ENCODE measurements around the gene MAPK8IP2. TPM values are rescaled to one million over a fixed set of nuclear protein-coding genes. Genes with fewer than 3 reads are reported as not detected.
A peak's percentile ranks its signal among the peaks of the same experiment; 100 is the strongest.

MAPK8IP2 gene
- total RNA-seq, 1 experiment from 2014 or later = 2.2 TPM

GRCh38 chr22:50571264-50572175, 29.1 kb upstream of the MAPK8IP2 start:
- no peaks in the 10 kb centered on the region for H3K27me3 ChIP-seq
- DNase-seq = no peak
- H3K9me3 ChIP-seq = no peaks in the 10 kb centered on the region
- no peak overlapping the region for H3K4me3 ChIP-seq
- H3K36me3 ChIP-seq = no peaks in the 10 kb centered on the region

DNA sequence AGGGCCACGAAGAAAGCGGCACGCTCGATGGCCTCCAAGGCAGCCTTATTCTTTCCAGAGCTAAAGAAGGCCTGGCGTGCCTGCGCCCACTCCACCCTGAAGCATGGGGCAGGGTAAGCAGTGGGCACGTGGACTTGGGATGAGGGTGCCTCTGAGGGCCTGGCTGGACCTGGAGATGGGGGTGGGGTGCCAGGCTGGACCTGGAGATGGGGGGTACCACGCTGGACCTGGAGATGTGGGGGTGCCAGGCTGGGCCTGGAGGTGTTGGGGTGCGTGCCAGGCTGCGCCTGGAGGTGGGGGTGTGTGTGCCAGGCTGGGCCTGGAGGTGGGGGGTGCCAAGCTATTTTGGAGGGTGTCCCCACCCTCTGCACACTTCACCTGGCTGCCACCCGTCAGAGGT, 27.6 kb upstream of the MAPK8IP2 start:
- no peaks in the 10 kb centered on the region for H3K9me3 ChIP-seq
- DNase-seq = no peak
- no peaks in the 10 kb centered on the region for H3K27me3 ChIP-seq
- H3K36me3 ChIP-seq = no peaks in the 10 kb centered on the region
- H3K4me3 ChIP-seq = no peak overlapping the region

- no peaks in the 10 kb centered on the region for H3K9me3 ChIP-seq
- no peaks in the 10 kb centered on the region for H3K27me3 ChIP-seq
- H3K4me3 ChIP-seq = no peak overlapping the region
- DNase-seq = no peak
- no peaks in the 10 kb centered on the region for H3K36me3 ChIP-seq
These were observed 26.9 kb upstream of the MAPK8IP2 start for GRCh38 chr22:50573491-50574382.

- H3K9me3 ChIP-seq = no peaks in the 10 kb centered on the region
- H3K36me3 ChIP-seq = no peaks in the 10 kb centered on the region
- DNase-seq = no peak
- no peak overlapping the region for H3K4me3 ChIP-seq
- no peaks in the 10 kb centered on the region for H3K27me3 ChIP-seq
These were observed 26.2 kb upstream of the MAPK8IP2 start for GRCh38 chr22:50574383-50574755.

GRCh38 chr22:50575426-50575941, 25.1 kb upstream of the MAPK8IP2 start:
- no peaks in the 10 kb centered on the region for H3K27me3 ChIP-seq
- H3K4me3 ChIP-seq = no peak overlapping the region
- H3K36me3 ChIP-seq = 0 out of 2 replicates have a peak, but pooled peaks cover 3% of the 10 kb centered on the region
- no peak for DNase-seq
- no peaks in the 10 kb centered on the region for H3K9me3 ChIP-seq

- H3K36me3 ChIP-seq = 0 out of 2 replicates have a peak, but pooled peaks cover 6% of the 10 kb centered on the region
- DNase-seq = peak; percentile 10
- no peak overlapping the region for H3K4me3 ChIP-seq
- H3K27me3 ChIP-seq = no peaks in the 10 kb centered on the region
- H3K9me3 ChIP-seq = no peaks in the 10 kb centered on the region
These were observed 24.5 kb upstream of the MAPK8IP2 start for GRCh38 chr22:50576070-50576469.

DNA sequence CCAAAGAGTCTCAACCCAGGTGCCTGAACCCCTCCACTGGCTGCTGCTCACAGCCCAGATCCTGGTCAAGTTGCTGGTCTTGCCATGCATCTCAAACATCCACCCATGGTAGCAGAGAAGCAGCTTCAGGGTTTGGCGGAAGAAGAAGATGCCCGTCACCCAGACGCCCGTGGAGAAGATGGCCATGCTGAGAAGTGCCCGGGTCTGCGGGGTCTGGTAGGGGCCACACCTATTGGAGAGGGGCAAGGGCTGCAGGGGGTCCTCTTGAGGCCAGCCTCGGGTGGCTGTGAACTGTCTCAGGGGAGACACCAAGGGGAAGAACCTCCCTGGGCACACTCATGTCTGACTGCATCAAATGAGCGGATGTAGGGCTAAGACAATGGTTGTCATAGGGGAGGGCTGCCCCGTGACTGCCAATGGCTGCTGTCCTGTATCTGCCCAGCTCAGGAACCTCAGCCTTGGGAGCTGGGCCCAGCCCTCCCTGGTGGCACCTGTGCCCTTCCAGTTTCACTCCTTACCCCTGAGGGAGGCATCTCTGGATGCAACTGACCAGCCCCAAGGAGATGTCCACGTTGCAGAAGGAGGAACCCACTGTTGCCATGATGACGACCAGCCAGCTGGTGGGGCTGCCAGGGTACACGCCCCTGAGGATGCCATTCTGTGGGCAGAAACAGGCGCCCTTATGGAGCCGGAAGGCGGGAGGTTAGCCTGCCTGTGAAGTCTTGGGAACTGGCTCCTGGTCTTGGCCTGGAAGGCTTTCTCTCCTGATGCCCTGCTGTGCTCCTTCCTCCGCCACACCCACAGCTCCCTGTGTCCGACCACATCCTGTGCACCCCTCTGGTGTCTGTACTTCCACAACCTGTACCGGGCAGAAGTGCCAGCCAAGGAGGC, 23.5 kb upstream of the MAPK8IP2 start:
- no peak for DNase-seq
- H3K9me3 ChIP-seq = no peaks in the 10 kb centered on the region
- H3K27me3 ChIP-seq = no peaks in the 10 kb centered on the region
- H3K4me3 ChIP-seq = no peak overlapping the region
- 0 out of 2 replicates have a peak, but pooled peaks cover 6% of the 10 kb centered on the region for H3K36me3 ChIP-seq

DNA sequence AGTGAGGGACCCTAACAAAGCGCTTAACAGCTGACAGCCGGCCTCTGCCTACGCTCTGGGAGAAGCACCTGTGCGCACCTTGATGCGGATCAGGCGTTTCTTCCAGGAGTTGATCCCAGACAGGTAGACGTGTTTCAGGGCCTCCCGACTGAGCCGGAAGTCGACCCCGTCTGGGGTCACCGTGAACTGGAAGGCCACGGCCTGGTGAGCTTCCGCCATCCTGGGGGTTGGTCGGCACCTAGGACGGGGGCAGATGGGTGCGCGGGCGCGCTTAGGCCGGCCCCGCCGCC, 23.0 kb upstream of the MAPK8IP2 start:
- Histone ChIP-seq H3K4me3 (no peak overlapping the region), H3K9me3 (no peaks in the 10 kb centered on the region), H3K27me3 (no peaks in the 10 kb centered on the region), H3K36me3 (0 out of 2 replicates have a peak, but pooled peaks cover 6% of the 10 kb centered on the region)
- DNase-seq = no peak

DNA sequence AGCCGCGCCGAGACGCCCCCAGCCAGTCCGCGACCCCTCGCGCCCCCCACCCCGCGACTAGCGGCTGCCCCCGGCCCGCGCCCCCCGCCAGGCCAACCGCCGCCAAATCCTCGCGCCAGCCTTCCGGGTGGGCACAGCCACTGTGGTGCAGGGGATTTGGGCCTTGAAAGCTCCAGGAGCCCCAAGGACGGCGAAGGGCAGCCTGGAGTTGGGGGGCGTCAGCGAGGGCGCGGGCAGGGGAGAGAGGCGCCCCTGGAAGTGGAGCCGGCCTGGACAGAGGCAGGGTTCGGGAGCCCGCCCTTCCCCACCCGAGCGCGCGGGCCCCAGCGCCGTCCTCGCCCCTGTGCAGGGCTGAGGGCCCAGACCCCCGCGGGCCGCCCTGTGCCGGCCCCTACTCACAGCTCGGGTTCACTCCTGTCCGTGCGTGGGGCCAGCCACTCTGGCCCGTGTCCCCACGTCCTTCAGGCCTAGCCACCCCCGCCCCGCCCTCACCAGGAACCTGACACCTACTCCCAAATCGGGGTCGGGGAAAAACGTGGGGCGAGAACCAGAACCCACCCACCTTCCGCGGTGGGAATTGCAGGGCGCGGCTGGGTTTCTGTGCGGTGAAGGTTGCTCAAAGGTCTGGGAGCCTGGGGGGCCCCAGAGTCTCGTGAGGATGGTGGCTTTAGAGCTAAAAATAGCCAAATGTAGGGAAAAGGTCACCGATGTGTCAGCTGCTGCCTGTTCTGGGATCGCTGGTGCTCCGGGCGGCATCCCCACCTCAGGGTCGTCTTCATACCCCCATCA, 22.4 kb upstream of the MAPK8IP2 start, which contains the start of gene CPT1B:
Gene CPT1B, minus strand, starts transcription at position 441 of the 789 bp plus-strand sequence. CDS start 512 bp downstream, outside the sequence.
- Histone ChIP-seq H3K9me3 (no peaks in the 10 kb centered on the region), H3K36me3 (0 out of 2 replicates have a peak, but pooled peaks cover 6% of the 10 kb centered on the region), H3K27me3 (no peaks in the 10 kb centered on the region), H3K4me3 (no peak within 1 kb of the TSS)
- DNase-seq = no peak

DNA sequence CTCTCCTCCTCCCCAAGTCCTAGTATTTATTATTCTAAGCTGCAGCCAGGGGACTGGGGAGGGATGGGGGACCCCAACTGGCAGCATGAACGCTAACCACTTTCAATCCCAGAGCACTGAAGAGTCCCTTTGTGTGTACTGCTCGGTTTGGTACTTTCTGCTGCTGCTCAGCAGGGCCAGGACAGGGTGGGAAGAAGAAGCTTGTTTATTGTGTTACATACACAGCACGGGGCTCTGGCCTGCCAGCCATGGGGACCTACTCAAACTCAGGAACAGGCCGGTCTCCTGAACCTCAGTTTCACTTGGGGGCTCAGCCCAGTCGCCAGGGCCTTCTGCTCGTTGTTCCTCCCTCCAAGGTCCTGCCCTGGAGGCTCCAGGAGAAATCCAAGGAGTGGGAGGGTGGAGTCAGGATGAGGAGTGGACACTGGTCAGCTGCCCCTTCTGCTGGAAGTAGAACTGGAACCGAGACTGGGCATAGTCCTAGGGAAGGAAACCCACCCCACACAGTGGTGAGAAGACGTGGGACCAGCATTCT, 21.8 kb upstream of the MAPK8IP2 start:
- no peak overlapping the region for H3K4me3 ChIP-seq
- 0 out of 2 replicates have a peak, but pooled peaks cover 6% of the 10 kb centered on the region for H3K36me3 ChIP-seq
- no peaks in the 10 kb centered on the region for H3K27me3 ChIP-seq
- no peak for DNase-seq
- H3K9me3 ChIP-seq = no peaks in the 10 kb centered on the region

DNA sequence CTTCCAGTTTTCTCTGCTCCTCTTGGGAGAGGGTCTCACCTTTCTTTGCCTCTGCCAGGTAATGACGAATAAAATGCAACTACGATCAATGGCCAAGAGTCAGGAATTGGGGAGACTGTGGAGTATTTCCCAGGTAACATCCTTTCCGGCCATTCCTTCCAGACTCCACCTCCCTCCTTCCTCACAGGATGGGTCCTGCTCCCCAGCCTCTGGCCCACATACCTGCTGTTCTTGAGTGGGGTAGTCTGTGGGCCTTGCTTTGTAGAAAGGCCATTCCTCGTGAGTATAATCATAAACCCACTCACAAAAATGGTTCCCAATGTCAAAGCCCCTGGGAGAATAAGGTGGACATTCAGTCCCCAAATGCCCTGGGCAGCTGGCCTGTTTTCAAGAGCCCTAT, 20.8 kb upstream of the MAPK8IP2 start:
- Histone ChIP-seq H3K36me3 (0 out of 2 replicates have a peak, but pooled peaks cover 6% of the 10 kb centered on the region), H3K9me3 (no peaks in the 10 kb centered on the region), H3K4me3 (no peak overlapping the region), H3K27me3 (no peaks in the 10 kb centered on the region)
- DNase-seq = no peak

- Histone ChIP-seq H3K9me3 (no peaks in the 10 kb centered on the region), H3K27me3 (no peaks in the 10 kb centered on the region), H3K36me3 (0 out of 2 replicates have a peak, but pooled peaks cover 6% of the 10 kb centered on the region), H3K4me3 (peak overlapping the region; percentile 87)
- DNase-seq = no peak
These were observed 19.3 kb upstream of the MAPK8IP2 start for GRCh38 chr22:50581031-50581949.

GRCh38 chr22:50581950-50582492, 18.6 kb upstream of the MAPK8IP2 start:
- no peaks in the 10 kb centered on the region for H3K9me3 ChIP-seq
- 0 out of 2 replicates have a peak, but pooled peaks cover 6% of the 10 kb centered on the region for H3K36me3 ChIP-seq
- no peaks in the 10 kb centered on the region for H3K27me3 ChIP-seq
- H3K4me3 ChIP-seq = peak overlapping the region; percentile 87
- no peak for DNase-seq

All from MG63 (cell line).